ENCODE data around the gene NR4A1. TPM values are rescaled to one million over a fixed set of nuclear protein-coding genes. Genes with fewer than 3 reads are reported as not detected.

The NR4A1 gene
- polyA plus RNA-seq, 1 of the 3 experiments (the other 2 are of a cell fraction), result 120 TPM

DNA sequence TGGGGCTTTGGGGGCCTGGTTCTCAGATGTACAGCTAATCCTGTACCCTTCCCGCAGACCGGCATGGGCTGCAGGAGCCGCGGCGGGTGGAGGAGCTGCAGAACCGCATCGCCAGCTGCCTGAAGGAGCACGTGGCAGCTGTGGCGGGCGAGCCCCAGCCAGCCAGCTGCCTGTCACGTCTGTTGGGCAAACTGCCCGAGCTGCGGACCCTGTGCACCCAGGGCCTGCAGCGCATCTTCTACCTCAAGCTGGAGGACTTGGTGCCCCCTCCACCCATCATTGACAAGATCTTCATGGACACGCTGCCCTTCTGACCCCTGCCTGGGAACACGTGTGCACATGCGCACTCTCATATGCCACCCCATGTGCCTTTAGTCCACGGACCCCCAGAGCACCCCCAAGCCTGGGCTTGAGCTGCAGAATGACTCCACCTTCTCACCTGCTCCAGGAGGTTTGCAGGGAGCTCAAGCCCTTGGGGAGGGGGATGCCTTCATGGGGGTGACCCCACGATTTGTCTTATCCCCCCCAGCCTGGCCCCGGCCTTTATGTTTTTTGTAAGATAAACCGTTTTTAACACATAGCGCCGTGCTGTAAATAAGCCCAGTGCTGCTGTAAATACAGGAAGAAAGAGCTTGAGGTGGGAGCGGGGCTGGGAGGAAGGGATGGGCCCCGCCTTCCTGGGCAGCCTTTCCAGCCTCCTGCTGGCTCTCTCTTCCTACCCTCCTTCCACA lies 7.6 kb downstream of the NR4A1 start:
- Histone ChIP-seq H3K9me2 (no peaks in the 10 kb centered on the region), H3K4me2 (no peak overlapping the region), H3K4me3 (ENCODE audit: low read depth in 2 of 2, low read length in 1 of 2) (no peak overlapping the region), H3F3A (replicated peaks; ENCODE audit: insufficient read depth) (no peaks in the 10 kb centered on the region), H3K36me3 (replicated peaks in 1 of 2; ENCODE audit: control insufficient read depth in 1 of 2, insufficient read depth in 2 of 2, low read length in 1 of 2) (peaks cover 0 to 4% of the 10 kb centered on the region in 2 experiments), H3K27ac (ENCODE audit: low read depth in 2 of 2, low read length in 1 of 2) (no peak overlapping the region), H3K27me3 (ENCODE audit: insufficient read depth) (no peaks in the 10 kb centered on the region), H2AFZ (ENCODE audit: low read depth) (no peak overlapping the region), H4K20me1 (ENCODE audit: insufficient read depth) (no peaks in the 10 kb centered on the region), H3K9ac (no peak overlapping the region), H3K9me3 (no peaks in the 10 kb centered on the region), H3K79me2 (ENCODE audit: insufficient read depth) (no peaks in the 10 kb centered on the region), H3K4me1 (ENCODE audit: control insufficient read depth in 1 of 2, insufficient read depth in 2 of 2, low read depth in 1 of 2, low read length in 1 of 2) (peaks cover 0 to 30% of the 10 kb centered on the region in 2 experiments; a peak in 1 of 4 replicates)
- ChIA-PET POLR2A (no interaction called here), CTCF (interaction anchor here (1.3 to 15.6 kb wide), 4 partner anchors 10 to 31 kb away, joined by 3 to 279 read pairs (median 12); partner anchors contain the start of genes ATG101 and SMIM41)
- 73% methylated on average over 10 of the region's 25 CpGs for WGBS (ENCODE audit: low lambda C conversion rate)
- DNase-seq, result no peak
- TF ChIP-seq, protein P1, sequence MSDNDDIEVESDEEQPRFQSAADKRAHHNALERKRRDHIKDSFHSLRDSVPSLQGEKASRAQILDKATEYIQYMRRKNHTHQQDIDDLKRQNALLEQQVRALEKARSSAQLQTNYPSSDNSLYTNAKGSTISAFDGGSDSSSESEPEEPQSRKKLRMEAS (IDR thresholded peaks at IDR 0.05; ENCODE audit: low read depth), result no peak
- TF ChIP-seq MXI1 (IDR thresholded peaks at IDR 0.05; ENCODE audit: low read depth, low read length), result no peak
- TF ChIP-seq RCOR1 (IDR thresholded peaks at IDR 0.05; ENCODE audit: low read length), result no peak
- TF ChIP-seq TAF1 (IDR thresholded peaks at IDR 0.05; ENCODE audit: borderline replicate concordance, low read depth, low read length), result no peak
- TF ChIP-seq, protein P2, sequence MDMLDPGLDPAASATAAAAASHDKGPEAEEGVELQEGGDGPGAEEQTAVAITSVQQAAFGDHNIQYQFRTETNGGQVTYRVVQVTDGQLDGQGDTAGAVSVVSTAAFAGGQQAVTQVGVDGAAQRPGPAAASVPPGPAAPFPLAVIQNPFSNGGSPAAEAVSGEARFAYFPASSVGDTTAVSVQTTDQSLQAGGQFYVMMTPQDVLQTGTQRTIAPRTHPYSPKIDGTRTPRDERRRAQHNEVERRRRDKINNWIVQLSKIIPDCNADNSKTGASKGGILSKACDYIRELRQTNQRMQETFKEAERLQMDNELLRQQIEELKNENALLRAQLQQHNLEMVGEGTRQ (IDR thresholded peaks at IDR 0.05; ENCODE audit: borderline replicate concordance, low read depth, low read length), result no peak
- TF ChIP-seq EZH2phosphoT487 (IDR thresholded peaks at IDR 0.05; ENCODE audit: borderline replicate concordance, low read depth), result no peak
- TF ChIP-seq, protein P3, sequence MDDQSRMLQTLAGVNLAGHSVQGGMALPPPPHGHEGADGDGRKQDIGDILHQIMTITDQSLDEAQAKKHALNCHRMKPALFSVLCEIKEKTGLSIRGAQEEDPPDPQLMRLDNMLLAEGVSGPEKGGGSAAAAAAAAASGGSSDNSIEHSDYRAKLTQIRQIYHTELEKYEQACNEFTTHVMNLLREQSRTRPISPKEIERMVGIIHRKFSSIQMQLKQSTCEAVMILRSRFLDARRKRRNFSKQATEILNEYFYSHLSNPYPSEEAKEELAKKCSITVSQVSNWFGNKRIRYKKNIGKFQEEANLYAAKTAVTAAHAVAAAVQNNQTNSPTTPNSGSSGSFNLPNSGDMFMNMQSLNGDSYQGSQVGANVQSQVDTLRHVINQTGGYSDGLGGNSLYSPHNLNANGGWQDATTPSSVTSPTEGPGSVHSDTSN (IDR thresholded peaks at IDR 0.05), result no peak
- no peak for TF ChIP-seq YY1 (IDR thresholded peaks at IDR 0.05; ENCODE audit: low read depth)
- TF ChIP-seq GABPA (IDR thresholded peaks at IDR 0.05; ENCODE audit: low read depth), result no peak
- TF ChIP-seq NFIC (IDR thresholded peaks at IDR 0.05; ENCODE audit: borderline replicate concordance), result no peak
- TF ChIP-seq, protein P4, sequence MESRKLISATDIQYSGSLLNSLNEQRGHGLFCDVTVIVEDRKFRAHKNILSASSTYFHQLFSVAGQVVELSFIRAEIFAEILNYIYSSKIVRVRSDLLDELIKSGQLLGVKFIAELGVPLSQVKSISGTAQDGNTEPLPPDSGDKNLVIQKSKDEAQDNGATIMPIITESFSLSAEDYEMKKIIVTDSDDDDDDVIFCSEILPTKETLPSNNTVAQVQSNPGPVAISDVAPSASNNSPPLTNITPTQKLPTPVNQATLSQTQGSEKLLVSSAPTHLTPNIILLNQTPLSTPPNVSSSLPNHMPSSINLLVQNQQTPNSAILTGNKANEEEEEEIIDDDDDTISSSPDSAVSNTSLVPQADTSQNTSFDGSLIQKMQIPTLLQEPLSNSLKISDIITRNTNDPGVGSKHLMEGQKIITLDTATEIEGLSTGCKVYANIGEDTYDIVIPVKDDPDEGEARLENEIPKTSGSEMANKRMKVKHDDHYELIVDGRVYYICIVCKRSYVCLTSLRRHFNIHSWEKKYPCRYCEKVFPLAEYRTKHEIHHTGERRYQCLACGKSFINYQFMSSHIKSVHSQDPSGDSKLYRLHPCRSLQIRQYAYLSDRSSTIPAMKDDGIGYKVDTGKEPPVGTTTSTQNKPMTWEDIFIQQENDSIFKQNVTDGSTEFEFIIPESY (IDR thresholded peaks at IDR 0.05; ENCODE audit: borderline replicate concordance, low read depth), result no peak

Data from SK-N-SH (cell line).